ENCODE data around the gene P3H4.
"Not testable (repeated sequence)": the region's sequence is repeated elsewhere in the genome, so short reads cannot be mapped to it uniquely, and the experiment has no call there.

Gene P3H4

DNA sequence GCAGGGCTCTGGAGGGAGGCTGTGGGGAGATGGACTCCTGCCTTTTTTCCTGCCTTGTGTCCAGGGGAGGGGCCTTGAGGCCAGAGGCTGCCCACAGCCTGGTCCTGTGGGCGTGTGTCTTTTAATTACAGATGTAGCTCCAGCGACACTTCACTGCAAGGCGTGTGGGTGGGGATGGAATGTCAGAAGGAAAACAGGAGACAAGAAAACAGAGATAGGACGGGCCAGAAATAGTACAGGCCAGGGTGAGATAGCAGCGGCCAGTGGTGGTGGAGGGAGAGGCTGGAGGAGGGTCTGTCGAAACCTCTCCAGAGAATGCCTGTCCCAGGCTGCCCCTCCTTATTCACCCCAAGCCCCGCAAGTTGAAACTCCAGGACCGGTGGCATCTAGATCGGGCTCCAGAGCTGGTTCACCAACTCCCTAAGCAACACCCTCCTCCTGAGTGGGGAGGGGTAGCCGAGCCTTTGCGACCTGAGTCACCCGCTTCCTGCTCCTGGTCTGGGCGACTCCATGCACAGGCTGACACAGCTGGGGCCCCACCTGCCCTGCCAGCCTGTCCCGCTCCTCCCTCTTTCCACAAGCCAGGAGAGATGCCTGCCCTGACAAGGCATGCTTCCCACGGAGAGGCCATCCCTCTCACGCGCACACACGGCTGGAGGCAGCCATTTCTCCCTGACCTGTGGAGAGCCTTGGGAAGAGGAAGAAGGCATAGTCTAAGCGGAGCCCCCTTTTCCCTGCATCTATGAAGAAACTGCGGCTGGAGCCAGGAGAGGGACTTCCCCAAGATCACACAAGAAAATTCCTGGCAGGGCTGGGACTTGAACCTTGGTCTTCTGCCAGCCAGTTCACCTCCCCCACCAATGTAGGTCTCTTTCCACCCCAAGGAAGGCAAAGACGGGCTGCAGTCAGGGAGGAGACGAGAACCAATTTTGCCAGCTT is 18.6 kb downstream of the P3H4 start:
- DNase-seq: no peak

DNA sequence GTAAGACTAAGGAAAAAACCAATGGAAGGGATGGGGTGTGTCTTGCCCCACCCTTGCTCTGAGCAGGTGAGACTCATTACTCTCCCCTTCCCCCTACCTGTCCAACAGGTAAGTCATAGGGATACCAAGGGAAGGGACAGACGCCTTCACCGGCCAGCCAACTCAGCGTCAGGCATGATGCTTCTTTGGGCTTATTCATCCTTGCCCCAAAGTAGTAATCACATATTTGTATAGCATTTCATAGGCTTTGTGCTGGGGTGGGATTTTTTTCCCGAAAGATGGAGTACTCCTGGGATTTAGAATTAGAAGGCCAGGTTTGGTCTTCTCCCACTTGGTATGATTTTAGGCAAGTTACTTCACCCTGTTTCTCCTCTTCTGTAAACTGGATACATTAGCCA is 24.7 kb downstream of the P3H4 start:
- no peak for DNase-seq

DNA sequence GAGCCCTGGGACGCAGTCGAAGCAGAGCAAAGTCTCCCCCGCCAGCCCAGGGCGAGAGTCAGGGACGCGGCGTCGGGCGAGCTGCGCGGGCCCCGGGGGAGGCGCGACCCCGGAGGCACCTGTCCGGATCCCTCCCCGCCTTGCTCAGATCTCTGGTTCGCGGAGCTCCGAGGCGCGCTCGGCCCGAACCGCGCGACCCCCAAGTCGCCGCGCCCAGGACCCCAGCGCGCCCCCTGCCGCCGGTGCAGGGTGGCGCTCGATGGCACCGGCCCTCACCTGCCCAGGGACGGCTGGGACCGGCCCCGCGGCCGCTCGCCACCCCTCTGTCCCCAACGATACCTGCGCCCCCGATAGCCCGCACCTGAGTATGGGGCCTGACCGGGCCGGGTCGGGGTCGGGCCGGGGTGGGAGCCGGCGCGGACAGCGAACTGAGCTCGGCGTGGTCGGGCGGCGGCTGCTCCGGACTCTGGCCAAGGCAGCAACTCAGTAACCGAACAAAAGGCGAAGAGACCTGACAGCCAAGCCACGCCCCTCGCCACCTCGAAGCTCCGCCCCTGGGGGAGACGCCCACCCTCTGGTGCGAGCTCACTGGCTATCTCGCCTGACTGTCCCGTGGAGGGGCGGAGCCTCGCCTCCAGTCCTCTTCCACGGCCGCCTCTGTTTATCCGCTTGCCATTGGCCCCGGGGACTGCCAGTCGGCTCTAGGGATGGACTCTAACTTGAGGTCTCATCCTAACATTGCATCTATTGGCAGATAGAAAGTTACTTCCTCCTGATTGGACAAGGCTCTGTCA is 25.3 kb downstream of the P3H4 start, which contains the start of gene JUP:
TSS of gene JUP (minus strand) at position 485 of the 794 bp plus-strand sequence. CDS start 14,857 bp downstream, outside the sequence.
- peak; percentile 97 for DNase-seq

DNA sequence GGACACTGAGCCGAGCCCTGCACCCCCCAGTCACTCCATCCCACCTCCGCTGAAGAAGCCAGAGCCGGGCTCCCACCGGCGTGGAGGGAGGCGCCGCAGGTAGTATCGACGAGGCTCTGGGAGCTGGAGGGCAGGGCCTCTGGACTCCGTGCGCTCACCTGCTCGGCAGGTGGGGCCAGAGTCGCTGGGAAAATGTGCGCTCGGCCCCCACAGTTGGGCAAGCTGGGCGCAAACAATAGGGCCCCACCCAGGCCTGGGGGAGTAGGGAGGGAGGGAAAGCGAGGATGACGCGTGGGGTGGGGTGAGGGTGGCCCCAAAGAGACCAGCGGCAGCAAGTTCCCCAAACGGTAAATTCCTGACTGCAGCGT is 25.9 kb downstream of the P3H4 start:
- DNase-seq: peak; percentile 23

DNA sequence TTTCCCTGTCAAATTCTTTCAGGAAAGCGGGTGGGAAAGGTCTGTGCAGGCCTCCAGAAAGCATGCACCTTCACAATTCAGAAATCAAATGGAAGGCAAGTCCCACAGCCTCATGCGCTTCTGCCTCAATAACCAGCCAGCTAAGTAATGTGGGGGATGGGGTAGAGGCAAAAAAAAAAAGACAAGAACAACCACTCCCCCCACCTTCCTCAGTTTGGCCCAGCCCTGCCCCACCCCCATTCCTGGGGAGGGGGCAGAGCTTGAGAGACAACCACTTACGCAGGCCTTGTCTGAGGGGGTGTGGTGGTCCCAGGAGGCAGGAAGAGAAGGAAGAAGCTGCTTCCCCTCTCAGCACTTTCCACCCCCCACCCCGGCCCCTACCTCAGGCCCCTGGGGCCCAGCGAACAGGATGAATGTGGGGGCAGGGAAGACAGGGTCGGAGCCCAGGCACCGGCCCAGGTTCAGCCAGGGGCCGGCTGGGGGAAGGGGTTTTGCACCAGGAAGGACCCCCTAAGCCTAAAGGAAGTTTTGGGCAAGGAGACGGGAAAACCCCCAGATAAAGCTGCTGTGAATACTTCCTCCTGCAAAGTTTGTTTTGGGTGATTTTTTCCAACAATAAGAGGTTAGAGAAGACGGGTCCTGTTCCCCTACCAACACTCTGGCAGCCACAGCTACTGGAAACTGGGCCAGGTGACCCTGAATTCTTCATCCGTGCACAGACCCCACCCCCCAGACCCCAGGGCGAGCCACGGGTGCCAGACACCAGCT is 26.5 kb downstream of the P3H4 start:
- DNase-seq: peak; percentile 63

DNA sequence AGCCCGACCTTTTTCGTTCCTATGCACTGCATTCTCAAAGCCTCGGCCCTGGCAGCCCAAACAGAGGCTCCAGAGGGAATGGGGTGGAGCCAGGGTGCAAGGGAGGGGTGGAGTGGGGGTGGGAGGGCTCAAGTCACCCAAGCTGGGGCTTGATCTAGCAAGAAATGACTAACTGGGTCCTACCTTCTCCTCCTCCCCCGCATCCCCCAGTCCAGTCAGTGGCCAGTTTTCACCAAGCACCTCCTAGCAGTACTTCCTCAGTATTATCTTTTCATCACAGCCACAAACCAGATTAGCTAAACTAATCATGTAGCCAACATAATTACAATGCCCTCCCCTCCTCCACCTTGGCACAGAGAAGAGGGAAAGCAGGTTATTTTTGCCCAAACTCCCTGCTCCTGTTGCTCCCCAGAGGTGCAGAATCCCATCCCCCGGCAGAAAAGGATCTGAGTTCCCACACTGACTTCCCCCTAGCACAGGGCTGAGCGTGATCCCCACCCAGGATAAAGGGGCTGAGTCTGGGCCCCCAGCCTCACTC is 27.5 kb downstream of the P3H4 start:
- no peak for DNase-seq

DNA sequence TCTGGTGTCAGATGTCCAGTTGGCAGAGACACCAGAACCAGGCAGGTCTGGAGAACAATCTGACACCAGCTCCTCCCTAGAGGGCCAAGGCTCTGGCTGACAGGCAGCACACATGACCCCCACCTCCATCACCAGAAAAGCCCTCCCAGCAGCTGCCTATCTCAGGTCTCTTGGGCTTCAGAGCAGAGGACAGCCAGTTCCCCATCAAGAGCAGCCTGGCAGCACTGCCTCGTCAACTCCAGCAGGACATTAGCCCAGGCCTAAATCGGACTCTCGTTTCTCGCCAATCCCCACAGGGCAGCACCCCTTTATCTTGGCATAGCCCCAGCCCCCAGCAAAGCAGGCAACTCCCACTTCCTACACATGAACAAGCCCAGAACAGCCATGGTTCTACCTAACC is 29.6 kb downstream of the P3H4 start:
- no peak for DNase-seq

DNA sequence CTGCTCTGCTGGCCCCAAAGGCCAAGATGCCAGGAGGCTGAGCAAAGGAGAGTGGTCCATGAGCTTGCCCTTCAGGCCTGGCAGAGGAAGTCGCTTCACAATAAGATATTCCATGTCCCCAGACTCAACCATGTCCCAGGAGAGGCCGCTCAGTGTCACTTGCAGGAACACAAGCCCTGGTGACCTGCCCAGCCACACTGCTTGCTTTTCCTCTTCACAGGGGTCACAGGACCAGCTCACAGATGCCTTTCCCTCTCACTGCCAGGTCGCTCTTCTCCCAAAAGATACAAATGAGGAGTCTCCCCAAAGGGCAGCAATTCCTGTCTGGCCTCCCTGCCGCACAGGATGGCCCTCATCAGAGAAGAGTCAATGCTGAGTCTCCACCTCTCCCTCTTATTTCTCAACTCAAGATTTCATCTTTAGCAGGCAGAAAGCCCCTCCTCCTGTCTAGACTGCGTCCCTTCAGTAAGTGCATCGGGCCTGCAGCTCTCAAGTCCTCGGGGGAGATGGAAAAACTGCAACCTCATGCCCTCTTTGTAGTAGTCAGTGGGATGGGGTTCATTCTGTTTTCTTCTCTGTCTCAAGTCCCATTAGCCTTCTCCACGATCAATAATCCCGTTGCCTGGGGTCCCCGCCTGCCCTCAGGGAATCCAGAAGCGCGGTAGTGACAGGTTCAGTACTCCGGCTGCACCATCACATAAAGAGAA is 30.2 kb downstream of the P3H4 start:
- DNase-seq: no peak

DNA sequence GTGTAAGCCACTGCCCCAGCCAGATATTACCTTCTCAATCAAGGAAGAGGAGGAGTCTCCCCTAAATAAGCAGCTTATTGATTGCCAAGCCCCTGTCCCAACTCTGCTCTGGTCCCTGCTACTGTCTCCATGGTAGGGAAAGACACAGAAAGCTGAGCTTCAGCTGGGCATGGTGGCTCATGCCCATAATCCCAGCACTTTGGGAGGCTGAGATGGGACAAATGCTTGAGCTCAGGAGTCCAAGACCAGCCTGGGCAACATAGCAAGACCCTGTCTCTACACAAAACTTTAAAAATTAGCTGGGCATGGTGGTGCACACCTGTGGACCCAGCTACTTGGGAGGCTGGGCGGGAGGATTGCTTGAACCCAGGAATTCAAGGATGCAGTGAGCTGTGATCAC is 31.8 kb downstream of the P3H4 start:
- no peak for DNase-seq

DNA sequence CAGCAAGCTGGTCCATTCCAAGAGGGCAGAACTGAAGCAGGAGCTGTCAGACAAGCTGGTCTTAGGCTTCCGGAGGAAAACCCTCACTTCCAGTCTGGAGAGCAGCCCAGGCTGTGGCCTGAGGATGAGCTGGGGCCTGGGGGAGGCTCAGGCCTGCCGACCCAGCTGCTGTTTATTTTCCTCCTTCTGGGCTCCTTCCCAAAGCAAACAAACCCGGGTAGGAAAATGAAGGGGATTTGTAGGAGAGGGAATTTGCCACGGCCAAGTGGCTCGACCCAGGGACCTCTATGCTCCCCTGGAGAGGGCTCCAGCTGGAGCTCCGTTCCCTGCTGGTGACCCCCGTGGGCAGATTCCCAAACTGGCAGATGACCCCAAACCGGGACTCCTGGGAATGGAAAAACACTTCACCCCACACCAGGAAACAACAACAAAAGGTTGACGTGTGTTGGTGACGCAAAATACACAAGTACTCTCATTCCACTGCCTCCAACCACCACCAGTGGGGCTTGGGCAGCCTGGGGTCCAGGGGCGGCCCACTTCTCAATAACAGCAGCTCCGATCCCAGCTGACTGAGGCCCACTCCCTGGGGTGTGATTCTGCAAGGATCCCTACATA is 34.1 kb downstream of the P3H4 start:
- no peak for DNase-seq

DNA sequence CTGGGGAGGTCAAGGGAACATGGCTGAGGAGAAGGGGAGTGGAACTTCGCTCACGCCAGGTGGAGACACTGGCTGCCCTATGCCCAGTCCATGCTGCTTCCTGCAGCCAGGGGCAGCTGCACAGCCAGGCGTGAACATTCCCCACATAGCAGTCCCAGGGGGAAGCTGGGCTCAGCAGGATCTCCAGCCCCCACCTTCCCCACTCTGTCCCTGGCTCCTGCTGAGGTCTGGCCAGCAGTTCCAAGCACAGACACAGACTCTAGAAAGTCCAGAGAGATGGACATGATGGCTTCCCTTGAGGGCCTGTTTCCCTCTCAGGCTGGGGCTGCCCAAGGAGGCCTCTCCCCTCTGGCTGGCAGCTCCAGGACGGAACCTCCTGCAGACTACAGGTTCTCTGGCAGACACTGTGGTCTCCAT is 34.6 kb downstream of the P3H4 start:
- no peak for DNase-seq

DNA sequence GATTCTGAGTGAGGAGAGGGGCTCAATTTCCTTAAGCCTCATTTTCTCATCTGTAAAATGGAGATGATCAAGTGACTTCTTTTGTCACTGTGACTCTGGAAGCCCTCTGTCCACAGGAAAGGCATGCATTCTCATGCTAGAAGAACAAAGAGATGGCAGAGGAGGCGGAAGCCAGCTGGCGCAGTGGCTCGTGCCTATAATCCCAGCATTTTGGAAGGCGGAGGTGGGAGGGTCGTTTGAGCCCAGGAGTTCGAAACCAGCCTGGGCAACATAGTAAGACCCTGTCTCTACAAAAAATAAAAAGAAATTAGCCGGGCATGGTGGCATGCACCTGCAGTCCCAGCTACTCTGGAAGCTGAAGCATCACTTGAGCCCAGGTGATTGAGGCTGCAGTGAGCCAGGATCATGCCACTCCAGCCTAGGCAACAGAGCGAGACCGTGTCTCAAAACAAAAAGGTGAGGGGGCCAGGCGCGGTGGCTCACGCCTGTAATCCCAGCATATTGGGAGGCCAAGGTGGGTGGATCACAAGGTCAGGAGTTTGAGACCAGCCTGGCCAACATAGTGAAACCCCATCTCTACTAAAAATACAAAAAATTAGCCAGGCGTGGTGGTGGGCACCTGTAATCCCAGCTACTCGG is 35.4 kb downstream of the P3H4 start:
- not testable (repeated sequence) for DNase-seq

DNA sequence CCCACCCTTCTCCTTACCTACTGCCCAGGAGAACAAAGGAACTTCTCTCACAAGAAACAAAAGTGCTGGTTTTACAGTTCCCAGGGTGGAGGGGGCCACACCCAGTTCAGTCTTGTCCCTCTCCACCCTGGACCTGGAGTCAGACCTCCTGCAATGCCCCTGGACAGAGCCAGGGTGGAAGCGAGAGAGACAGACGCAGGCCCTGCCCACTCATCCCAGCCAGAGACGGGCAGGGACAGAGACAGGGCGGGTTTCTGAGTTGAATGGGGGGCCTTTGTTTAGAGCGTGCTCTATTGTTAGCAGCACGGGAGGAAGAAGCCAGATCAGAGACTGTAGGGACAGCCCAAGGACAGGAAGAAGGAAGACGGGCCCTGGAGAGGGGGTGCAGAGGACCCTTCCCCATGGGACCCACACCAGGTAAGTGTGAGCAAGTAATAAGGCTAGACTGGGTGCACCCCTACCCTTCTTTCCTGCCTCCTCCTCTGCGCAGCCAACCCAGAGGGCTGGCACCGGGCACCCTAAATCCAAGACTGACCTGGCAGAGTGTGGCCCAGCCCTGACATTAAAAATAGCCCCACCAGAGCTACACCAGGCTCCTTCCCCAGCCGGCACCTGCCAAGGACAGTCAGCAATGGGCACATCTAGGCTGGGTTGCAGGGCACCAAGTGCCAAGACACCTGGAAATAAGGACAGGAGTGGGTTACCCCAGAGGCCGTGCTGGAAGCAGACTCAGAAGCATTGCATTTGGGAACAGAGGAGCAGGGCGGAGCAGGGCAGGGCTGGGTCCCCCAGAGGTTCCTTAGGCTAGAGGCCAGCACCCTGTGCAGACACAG is 36.1 kb downstream of the P3H4 start:
- no peak for DNase-seq

DNA sequence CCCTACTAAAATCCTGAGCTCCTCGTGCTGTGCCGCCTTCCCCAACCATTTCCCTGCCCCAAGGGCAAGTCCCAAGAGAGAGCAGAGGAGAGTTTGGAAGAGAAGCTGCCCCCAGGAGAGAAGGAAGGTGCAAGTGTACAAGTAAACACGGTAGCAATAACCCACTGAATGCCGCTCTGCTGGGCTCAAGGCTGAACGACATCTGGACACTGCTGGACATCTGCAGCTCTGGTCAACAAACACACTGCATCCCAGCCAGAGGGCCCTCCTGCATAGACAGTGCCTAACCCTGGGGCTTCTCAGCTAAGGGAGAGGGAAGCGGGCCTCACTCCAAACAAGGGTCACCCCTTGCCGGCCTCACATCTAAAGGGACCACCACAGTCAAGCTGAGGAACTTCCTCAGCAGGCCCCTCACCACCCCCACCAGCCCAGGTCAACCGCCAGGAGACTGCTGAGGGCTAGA is 38.0 kb downstream of the P3H4 start:
- no peak for DNase-seq

DNA sequence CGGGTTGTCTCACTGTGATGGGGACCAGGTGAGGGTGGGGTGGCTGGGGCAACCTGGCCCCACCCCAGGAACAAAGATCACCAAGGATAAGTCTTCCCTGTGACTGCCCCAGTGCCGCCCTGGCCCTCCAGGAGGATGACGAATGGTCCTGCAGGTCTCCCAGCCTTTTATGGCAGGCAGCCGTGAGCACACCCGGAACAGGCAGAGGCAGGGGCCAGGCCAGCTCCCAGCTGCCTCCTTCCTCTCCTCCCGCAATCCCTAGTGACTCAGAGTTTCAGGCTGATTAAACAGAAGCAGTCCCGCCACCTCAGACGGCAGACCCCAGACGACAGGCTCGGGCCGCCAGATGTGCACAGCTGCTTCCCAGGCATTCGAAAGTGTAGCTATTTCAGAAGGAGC is 38.6 kb downstream of the P3H4 start:
- no peak for DNase-seq

DNA sequence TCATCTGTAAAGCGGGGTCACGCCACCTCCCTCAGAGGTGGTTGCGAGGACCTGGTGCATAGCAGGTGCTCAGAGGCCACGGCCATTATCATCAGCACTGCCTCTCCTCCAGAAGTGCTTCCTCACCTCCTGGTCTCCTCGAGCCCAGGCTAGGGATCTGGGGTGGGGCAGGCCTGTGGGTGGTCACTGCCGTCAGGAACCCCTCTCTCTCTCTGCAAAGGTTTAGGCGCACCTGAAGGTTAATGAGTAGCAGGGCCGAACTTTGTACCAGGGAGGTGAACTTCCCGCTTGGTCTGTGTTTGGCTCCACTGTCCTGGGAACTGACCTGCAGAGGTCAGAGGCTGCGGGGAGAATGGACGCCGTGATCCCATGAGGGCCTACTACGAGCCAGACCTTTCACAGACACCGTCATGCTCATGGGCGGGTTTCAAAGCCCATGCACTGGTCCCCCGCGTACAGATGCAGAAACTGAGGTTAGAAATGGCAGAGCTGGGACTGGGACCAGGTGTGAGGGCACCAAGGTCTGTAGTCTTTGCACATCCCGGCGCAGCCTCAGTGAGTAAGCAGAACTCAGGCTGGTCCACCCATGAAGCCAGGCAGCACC is 39.1 kb downstream of the P3H4 start:
- DNase-seq: no peak

DNA sequence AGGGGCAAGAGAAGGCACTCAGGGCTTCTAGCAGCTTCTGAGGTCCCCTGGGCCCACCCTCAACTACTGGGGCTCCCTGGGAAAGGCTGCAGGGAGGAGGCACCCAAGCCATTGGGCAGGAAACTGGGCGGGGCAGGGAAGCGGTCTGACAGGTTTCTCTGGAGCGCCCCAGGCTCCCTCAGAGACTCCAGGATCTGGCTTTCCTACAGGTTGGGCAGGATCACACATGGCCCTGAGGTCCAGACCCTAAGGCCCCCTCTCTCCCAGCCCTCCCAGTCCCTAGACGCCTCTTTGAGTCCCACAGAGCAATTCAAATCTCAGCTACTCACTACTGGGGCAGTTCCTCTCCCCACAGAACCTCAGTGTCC is 39.5 kb downstream of the P3H4 start:
- DNase-seq: no peak

DNA sequence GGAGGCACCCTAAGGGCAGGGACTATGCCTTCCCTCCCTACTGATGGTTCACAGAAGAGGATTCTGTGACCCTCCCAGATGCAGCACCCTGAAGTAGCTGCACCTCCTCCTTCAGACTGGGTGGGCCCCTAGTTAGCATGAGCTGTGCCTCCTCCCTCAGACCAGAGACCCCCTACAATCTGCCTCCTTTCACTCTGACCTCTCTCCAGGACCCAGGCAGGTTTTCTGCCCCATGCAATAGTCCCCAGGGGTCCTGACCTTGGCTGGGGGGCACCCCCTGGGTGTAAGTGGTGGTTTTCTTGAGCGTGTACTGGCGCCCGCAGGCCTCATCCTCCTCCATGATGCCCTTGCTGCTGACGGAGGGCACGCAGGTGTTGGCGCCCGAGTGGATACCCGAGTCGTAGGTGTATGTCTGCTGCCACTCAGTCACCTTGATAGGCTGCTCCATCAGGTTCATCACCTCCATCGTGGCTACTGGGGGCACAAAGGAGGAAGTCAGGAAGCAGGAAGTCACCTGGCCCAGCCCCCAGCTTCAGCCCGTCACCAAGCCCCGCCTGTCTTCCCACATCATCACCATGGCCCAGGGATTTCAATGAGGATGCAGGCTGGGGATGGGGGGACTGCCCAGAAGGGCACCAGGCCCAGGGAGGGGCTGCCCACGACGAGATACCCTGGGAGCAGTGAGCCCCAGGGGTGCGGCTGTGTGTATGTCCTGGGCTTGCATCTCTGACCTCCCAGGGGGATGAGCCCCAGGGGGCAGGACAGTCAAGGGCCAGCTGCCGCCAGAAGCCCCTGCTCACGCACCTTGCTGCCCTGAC is 40.2 kb downstream of the P3H4 start:
- no peak for DNase-seq

DNA sequence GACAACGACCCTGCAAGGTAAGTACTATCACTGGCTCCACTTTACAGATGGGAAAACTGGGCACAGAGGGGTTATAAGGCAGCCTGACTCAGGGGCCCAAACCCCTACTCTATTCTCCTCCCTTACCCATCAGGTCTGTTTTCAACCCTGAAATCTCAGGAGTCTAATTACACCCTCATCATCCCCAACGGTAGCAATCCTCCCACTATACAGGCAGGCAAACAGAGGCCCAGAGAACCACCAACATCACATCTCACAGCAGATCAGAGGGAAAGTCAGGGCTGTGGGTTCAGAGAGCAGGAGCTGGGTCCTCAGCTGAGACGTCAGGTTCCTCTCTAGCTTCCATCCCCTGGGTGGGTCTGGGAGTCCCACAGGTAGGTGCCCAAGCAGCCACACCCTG is 41.8 kb downstream of the P3H4 start:
- no peak for DNase-seq

Measured in CD4-positive, alpha-beta T cell treated with Interferon gamma for 1 hour (primary cell).